Nephron (organoid): ENCODE measurements around the gene ANXA5.

Experiments used
- H3K27ac Mint-ChIP-seq, 3 experiments: 2 replicates each; pipeline ENCODE4 v1.8.0; 2020; ENCODE audit warnings: mixed read lengths in 3 of 3, mild to moderate bottlenecking in 2 of 3, moderate library complexity in 1 of 3
- H3K27me3 Mint-ChIP-seq: 2 replicates; pipeline ENCODE4 v1.8.0; 2021; ENCODE audit warnings: low read depth, mild to moderate bottlenecking, moderate library complexity, mixed read lengths
- H3K36me3 Mint-ChIP-seq: 2 replicates; pipeline ENCODE4 v1.8.0; 2020; ENCODE audit warnings: low read depth, mixed read lengths
- H3K4me1 Mint-ChIP-seq: 2 replicates; pipeline ENCODE4 v1.8.0; 2020; ENCODE audit warnings: mixed read lengths
- H3K4me3 Mint-ChIP-seq, 3 experiments: 2 replicates each; pipeline ENCODE4 v1.8.0; 2020; ENCODE audit warnings: mild to moderate bottlenecking in 3 of 3, mixed read lengths in 3 of 3, moderate library complexity in 2 of 3
- H3K9me3 Mint-ChIP-seq: 2 replicates; pipeline ENCODE4 v1.8.0; 2020; ENCODE audit warnings: mixed read lengths
- TF ChIP-seq, protein P1 (sequence below), 3 experiments: fragments of 200-600 bp; sonication (generic); IDR thresholded peaks; one replicate each; pipeline ENCODE4 v1.5.0; 2021; ENCODE audit warnings: antibody characterized with exemption in 3 of 3; ENCODE audit not compliant: unreplicated experiment in 3 of 3

Gene ANXA5

DNA sequence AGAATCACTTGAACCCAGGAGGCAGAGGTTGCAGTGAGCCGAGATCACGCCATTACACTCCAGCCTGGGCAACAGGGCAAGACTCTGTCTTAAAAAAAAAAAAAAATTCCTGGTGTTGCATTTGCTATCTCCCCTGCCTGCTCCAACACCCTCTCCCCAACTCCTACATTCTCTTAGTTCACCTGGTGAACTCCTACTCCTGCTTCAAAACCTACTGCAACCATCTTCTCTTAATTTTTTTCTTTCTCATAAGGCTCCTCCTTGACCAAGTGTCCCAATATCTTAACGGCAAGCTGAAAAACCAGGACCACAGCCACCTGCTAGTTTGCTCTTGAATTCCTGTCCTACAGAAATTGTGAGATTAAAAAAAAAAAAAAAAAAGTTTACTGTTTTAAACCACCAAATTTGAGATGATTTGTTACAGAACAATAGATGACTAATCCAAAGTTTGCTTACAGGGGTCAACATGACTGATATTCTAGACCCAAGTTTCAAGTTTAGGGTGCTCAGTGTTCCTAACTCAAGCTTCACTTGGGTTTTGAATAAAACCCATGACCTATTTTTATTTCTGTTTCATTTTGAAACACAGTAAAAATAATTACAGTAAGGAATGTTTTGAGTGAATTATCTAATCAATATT lies 13.1 kb upstream of the ANXA5 start:
- Mint-ChIP-seq H3K27me3 (peaks cover 6% of the 10 kb centered on the region), H3K9me3 (peaks cover 5% of the 10 kb centered on the region), H3K4me3 (no peak overlapping the region), H3K36me3 (no peaks in the 10 kb centered on the region), H3K27ac (no peak overlapping the region), H3K4me1 (peaks cover 18% of the 10 kb centered on the region)
- TF ChIP-seq, protein P1, sequence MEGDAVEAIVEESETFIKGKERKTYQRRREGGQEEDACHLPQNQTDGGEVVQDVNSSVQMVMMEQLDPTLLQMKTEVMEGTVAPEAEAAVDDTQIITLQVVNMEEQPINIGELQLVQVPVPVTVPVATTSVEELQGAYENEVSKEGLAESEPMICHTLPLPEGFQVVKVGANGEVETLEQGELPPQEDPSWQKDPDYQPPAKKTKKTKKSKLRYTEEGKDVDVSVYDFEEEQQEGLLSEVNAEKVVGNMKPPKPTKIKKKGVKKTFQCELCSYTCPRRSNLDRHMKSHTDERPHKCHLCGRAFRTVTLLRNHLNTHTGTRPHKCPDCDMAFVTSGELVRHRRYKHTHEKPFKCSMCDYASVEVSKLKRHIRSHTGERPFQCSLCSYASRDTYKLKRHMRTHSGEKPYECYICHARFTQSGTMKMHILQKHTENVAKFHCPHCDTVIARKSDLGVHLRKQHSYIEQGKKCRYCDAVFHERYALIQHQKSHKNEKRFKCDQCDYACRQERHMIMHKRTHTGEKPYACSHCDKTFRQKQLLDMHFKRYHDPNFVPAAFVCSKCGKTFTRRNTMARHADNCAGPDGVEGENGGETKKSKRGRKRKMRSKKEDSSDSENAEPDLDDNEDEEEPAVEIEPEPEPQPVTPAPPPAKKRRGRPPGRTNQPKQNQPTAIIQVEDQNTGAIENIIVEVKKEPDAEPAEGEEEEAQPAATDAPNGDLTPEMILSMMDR (IDR thresholded peaks at IDR 0.05; ENCODE audit: unreplicated experiment in 3 of 3), result no peak

DNA sequence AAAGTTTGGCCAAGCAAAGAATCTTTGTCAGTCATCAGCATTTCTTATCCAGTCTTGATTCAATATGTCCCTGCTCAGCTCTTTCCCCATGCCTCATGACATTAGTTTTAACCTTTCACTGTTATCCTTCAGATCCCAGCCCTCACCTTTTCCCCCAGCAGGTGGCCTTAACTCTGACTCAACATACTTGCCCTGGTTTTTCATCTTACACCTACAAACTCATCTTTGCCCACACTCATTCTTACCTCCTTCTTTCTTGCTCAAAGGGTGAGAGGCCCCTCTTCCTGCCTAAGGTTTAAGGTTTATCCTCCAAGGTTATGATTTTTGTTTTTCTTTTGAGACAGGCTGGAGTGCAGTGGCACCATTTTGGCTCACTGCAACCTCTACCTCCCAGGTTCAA lies 10.6 kb upstream of the ANXA5 start:
- H3K4me3 Mint-ChIP-seq, result no peak overlapping the region

DNA sequence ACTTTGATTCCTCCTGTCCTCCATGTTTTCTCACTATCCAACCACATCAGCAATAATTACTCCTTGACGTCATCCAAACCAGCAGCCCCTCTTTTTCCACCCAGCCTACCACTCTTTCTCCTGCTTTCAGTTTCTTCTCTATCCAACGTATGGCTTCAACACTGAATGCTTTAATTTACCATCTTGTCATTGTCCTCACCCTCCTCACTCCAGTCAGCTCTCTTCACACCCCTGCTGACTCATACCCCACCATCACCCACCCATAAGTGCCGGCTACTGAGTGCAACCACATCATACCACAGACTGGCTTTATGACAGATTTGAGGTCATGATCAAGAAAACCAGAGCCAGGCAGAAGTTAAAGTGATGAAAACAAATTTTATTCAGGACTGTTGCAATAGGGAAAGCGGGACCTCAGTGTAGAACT lies 9.8 kb upstream of the ANXA5 start:
- Mint-ChIP-seq H3K27me3 (peaks cover 2% of the 10 kb centered on the region), H3K4me3 (no peak overlapping the region), H3K4me1 (peaks cover 8% of the 10 kb centered on the region), H3K36me3 (no peaks in the 10 kb centered on the region), H3K27ac (no peak overlapping the region), H3K9me3 (peaks cover 5% of the 10 kb centered on the region)
- TF ChIP-seq, protein P1 (IDR thresholded peaks at IDR 0.05; ENCODE audit: unreplicated experiment in 3 of 3), result no peak

More for the DNA sequence above, 10.6 kb upstream of the ANXA5 start:
- no peak overlapping the region for H3K27ac Mint-ChIP-seq
- peaks cover 5% of the 10 kb centered on the region for H3K9me3 Mint-ChIP-seq
- H3K36me3 Mint-ChIP-seq, result no peaks in the 10 kb centered on the region
- peaks cover 6% of the 10 kb centered on the region for H3K27me3 Mint-ChIP-seq
- TF ChIP-seq, protein P1 (IDR thresholded peaks at IDR 0.05; ENCODE audit: unreplicated experiment in 3 of 3), result no peak
- peaks cover 16% of the 10 kb centered on the region for H3K4me1 Mint-ChIP-seq

DNA sequence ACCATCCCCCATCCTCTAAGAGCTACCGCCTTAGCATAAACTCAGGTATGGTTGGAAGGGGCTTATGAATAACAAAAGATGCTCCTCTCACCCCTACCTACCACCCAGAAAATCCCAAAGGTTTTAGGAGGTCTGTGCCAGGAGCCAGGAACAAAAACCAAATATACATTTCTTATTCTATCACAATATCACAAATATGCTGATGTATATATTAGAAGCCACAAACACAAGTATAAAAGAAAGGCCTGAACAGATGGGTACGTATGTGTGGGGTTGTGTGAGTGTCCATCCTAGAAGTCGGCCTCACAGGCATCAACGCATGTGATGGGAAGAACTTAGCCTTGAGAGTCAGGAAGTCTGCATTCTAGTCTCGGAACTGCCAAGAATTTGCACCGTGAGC lies 8.7 kb upstream of the ANXA5 start:
- Mint-ChIP-seq H3K27me3 (no peaks in the 10 kb centered on the region), H3K9me3 (peaks cover 5% of the 10 kb centered on the region), H3K4me1 (peaks cover 2% of the 10 kb centered on the region), H3K4me3 (no peak overlapping the region), H3K36me3 (no peaks in the 10 kb centered on the region), H3K27ac (no peak overlapping the region)
- TF ChIP-seq, protein P1 (IDR thresholded peaks at IDR 0.05; ENCODE audit: unreplicated experiment in 3 of 3), result no peak

DNA sequence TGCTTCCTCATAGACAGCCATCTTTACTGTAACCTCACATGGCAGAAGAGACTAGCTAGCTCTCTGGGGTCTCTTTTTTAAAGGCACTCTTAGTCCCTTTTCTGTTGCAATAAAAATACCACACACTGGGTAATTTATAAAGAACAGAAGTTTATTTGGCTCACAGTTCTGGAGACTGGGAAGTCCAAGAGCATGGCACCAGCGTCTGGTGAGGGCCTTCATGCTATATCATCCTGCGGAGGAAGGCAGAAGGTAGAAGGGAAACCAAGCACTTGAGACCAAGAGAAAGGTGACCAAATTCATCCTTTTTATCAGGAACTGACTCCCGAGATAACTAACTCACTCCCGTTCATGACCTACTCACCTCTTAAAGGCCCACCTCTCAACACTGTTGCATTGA lies 5.4 kb upstream of the ANXA5 start:
- peaks cover 21% of the 10 kb centered on the region for H3K4me1 Mint-ChIP-seq
- no peak overlapping the region for H3K27ac Mint-ChIP-seq
- H3K27me3 Mint-ChIP-seq, result no peaks in the 10 kb centered on the region
- TF ChIP-seq, protein P1 (IDR thresholded peaks at IDR 0.05; ENCODE audit: unreplicated experiment in 3 of 3), result no peak
- no peaks in the 10 kb centered on the region for H3K36me3 Mint-ChIP-seq
- H3K9me3 Mint-ChIP-seq, result peaks cover 3% of the 10 kb centered on the region
- H3K4me3 Mint-ChIP-seq, result no peak overlapping the region

DNA sequence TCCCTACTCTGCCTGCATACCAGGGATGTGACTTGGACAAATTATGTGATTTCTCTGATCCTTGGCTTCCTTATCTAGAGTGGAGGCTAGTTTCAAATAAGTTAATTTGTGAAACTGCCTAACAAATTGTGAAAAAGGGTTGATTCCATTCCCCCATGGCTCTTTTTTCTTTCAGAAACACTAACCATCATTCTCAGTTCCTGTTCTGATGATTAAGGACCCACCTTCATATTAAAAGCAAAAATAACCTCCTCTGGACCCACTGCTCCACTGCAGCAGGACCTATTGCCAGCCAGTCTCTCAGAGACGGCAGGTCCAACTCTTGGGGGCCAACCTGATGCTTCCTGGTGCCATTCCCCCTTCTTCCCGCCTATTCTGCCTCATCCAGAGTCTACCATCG lies 4.5 kb upstream of the ANXA5 start:
- Mint-ChIP-seq H3K4me1 (peaks cover 21% of the 10 kb centered on the region), H3K9me3 (no peaks in the 10 kb centered on the region), H3K27ac (no peak overlapping the region), H3K36me3 (no peaks in the 10 kb centered on the region), H3K27me3 (no peaks in the 10 kb centered on the region), H3K4me3 (no peak overlapping the region)
- TF ChIP-seq, protein P1 (IDR thresholded peaks at IDR 0.05; ENCODE audit: unreplicated experiment in 3 of 3), result no peak
